NK-92 (cell line): ENCODE measurements around the gene IMPDH2.

Experiments
- DNase-seq: peaks from one replicate; lab custom pipeline; 2025; ENCODE audit not compliant: unreplicated experiment; lab: John Stamatoyannopoulos, UW

The IMPDH2 gene

GRCh38 chr3:49028673-49029562 lies at the start of gene IMPDH2:
TSS of gene IMPDH2 (minus strand) at chr3:49029398. CDS start at chr3:49029350, 48 bp downstream.
- DNase-seq, result peak; percentile 66

GRCh38 chr3:49076646-49077045 lies 47.4 kb upstream of the IMPDH2 start:
- no peak for DNase-seq

GRCh38 chr3:49076116-49076515 lies 46.9 kb upstream of the IMPDH2 start:
- DNase-seq, result no peak

GRCh38 chr3:49058011-49058410 lies 28.8 kb upstream of the IMPDH2 start:
- DNase-seq, result no peak

- DNase-seq, result no peak
Measured at GRCh38 chr3:49057268-49057667, 28.1 kb upstream of the IMPDH2 start.

- no peak for DNase-seq
Measured at GRCh38 chr3:49054344-49054862, 25.2 kb upstream of the IMPDH2 start.

- DNase-seq, result no peak
Measured at GRCh38 chr3:49053543-49053942, 24.3 kb upstream of the IMPDH2 start.

- no peak for DNase-seq
Measured at GRCh38 chr3:49035281-49035680, 6.1 kb upstream of the IMPDH2 start.

GRCh38 chr3:49034650-49035049 lies 5.5 kb upstream of the IMPDH2 start:
- DNase-seq, result no peak

- no peak for DNase-seq
Measured at GRCh38 chr3:49032646-49033304, 3.6 kb upstream of the IMPDH2 start.

GRCh38 chr3:49030321-49030720 lies 1.1 kb upstream of the IMPDH2 start:
- no peak for DNase-seq

- no peak for DNase-seq
Measured at GRCh38 chr3:49029563-49029884, 326 bp upstream of the IMPDH2 start.

GRCh38 chr3:49028298-49028672 lies 913 bp downstream of the IMPDH2 start:
- no peak for DNase-seq

- no peak for DNase-seq
Measured at GRCh38 chr3:49027634-49028033, 1.6 kb downstream of the IMPDH2 start.

- DNase-seq, result no peak
Measured at GRCh38 chr3:49026536-49026935, 2.7 kb downstream of the IMPDH2 start.

GRCh38 chr3:49025793-49026520 lies 3.2 kb downstream of the IMPDH2 start:
- no peak for DNase-seq

- no peak for DNase-seq
Measured at GRCh38 chr3:49025005-49025792, 4.0 kb downstream of the IMPDH2 start.

- no peak for DNase-seq
Measured at GRCh38 chr3:49024449-49024848, 4.7 kb downstream of the IMPDH2 start.

- no peak for DNase-seq
Measured at GRCh38 chr3:49023775-49024174, 5.4 kb downstream of the IMPDH2 start.

GRCh38 chr3:49022688-49023171 lies 6.5 kb downstream of the IMPDH2 start:
- DNase-seq, result no peak
